Naive thymus-derived CD4-positive, alpha-beta T cell (primary cell): ENCODE measurements around the gene NR2F1-AS1. TPM values are rescaled to one million over a fixed set of nuclear protein-coding genes. Genes with fewer than 3 reads are reported as not detected.

Source experiments
- ATAC-seq: fragments of 150-1000 bp; cut with Tn5 transposase; 2 replicates; pipeline ENCODE4 v1.10.0; 2021; ENCODE audit warnings: mild to moderate bottlenecking, moderate library complexity
- CTCF ChIA-PET: fragments of 350-600 bp; sonication (Branson Sonifier 250); formaldehyde crosslinking; loops from one replicate; lab custom pipeline; 2021; ENCODE audit warnings: antibody characterized with exemption; lab: Charles Lee
- POLR2A ChIA-PET: fragments of 350-600 bp; sonication (Branson Sonifier 250); formaldehyde crosslinking; loops from one replicate; lab custom pipeline; 2021; ENCODE audit warnings: antibody characterized with exemption, inconsistent platforms; lab: Charles Lee
- DNase-seq, 9 donors: peaks; one replicate each; pipeline versions ENCODE4 v3.0.0 to v3.0.0-alpha.2; 2020 to 2022; ENCODE audit warnings: mixed read lengths in 1 of 9
- H3K27ac ChIP-seq: one replicate; pipeline ENCODE4 v1.7.0; 2013; ENCODE audit warnings: mild to moderate bottlenecking, low read depth, low read length, moderate library complexity
- H3K27me3 ChIP-seq, 2 donors: one replicate each; pipeline ENCODE4 v1.7.0; 2013; ENCODE audit warnings: low read length in 2 of 2, mild to moderate bottlenecking in 2 of 2, moderate library complexity in 2 of 2; ENCODE audit not compliant: control insufficient read depth in 2 of 2, insufficient read depth in 2 of 2
- H3K36me3 ChIP-seq, 3 experiments: 1 replicate in 2 of 3; 2 replicates in 1 of 3; pipeline ENCODE4 v1.7.0; 2013; ENCODE audit warnings: low read length in 3 of 3, mild to moderate bottlenecking in 3 of 3, moderate library complexity in 1 of 3; ENCODE audit not compliant: insufficient read depth in 3 of 3, control insufficient read depth in 2 of 3
- H3K4me1 ChIP-seq, 2 donors: one replicate each; pipeline ENCODE4 v1.7.0; 2013; ENCODE audit warnings: low read length in 2 of 2, mild to moderate bottlenecking in 2 of 2, moderate library complexity in 1 of 2; ENCODE audit not compliant: control insufficient read depth in 2 of 2, insufficient read depth in 2 of 2
- H3K4me3 ChIP-seq: 2 replicates; pipeline ENCODE4 v1.7.0; 2013; ENCODE audit warnings: mild to moderate bottlenecking, low read length
- H3K9me3 ChIP-seq, 3 experiments: 1 replicate in 2 of 3; 2 replicates in 1 of 3; pipeline ENCODE4 v1.7.0; 2013; ENCODE audit warnings: low read length in 3 of 3; ENCODE audit not compliant: control insufficient read depth in 2 of 3
- H3K27ac Mint-ChIP-seq, 9 donors: one replicate each; pipeline ENCODE4 v1.8.0; 2020 to 2022; ENCODE audit warnings: mixed read lengths in 9 of 9, mild to moderate bottlenecking in 8 of 9, moderate library complexity in 5 of 9, inconsistent platforms in 2 of 9
- H3K27me3 Mint-ChIP-seq, 5 donors: one replicate each; pipeline ENCODE4 v1.8.0; 2021 to 2022; ENCODE audit warnings: mixed read lengths in 5 of 5, mild to moderate bottlenecking in 1 of 5
- H3K36me3 Mint-ChIP-seq, 5 donors: one replicate each; pipeline ENCODE4 v1.8.0; 2020 to 2022; ENCODE audit warnings: mixed read lengths in 5 of 5, mild to moderate bottlenecking in 3 of 5, inconsistent platforms in 1 of 5
- H3K4me1 Mint-ChIP-seq, 7 donors: one replicate each; pipeline ENCODE4 v1.8.0; 2020 to 2022; ENCODE audit warnings: mixed read lengths in 7 of 7, mild to moderate bottlenecking in 3 of 7, inconsistent platforms in 1 of 7
- H3K4me3 Mint-ChIP-seq, 10 donors: one replicate each; pipeline ENCODE4 v1.8.0; 2020 to 2022; ENCODE audit warnings: mild to moderate bottlenecking in 10 of 10, mixed read lengths in 10 of 10, moderate library complexity in 6 of 10, inconsistent platforms in 2 of 10
- H3K9me3 Mint-ChIP-seq, 11 donors: one replicate each; pipeline ENCODE4 v1.8.0; 2020 to 2022; ENCODE audit warnings: mixed read lengths in 11 of 11, mild to moderate bottlenecking in 4 of 11, inconsistent platforms in 1 of 11, moderate library complexity in 1 of 11
- intact Hi-C, 2 donors: fragments of 100-400 bp; cut with micrococcal nuclease; formaldehyde crosslinking; loops; one replicate each; pipeline ENCODE4 v1.15.1; 2023
- polyA plus RNA-seq, 2 donors: library from polyadenylated mRNA; unstranded; fragments of 300-500 nt; fragmentation: Illumina TruSeq; gene quantifications; one replicate each; pipeline ENCODE4 v1.2.3, GENCODE V29; 2021
- total RNA-seq, 6 experiments: library from RNA in 5 of 6; stranded (reverse) in 5 of 6; gene quantifications; 1 replicate in 5 of 6; 2 replicates in 1 of 6; pipeline ENCODE4 v1.2.3 and lab custom pipeline; 2021 to 2026

The NR2F1-AS1 gene
- total RNA-seq: not detected
- polyA plus RNA-seq: not detected
- not detected for total RNA-seq (lab: John Stamatoyannopoulos, UW)

- H3K9me3 Mint-ChIP-seq: peaks cover 0 to 8% (median 0%) of the 10 kb centered on the region in 11 donors
- H3K27me3 ChIP-seq: peaks cover 25 to 67% of the 10 kb centered on the region in 2 donors
- H3K36me3 Mint-ChIP-seq: peaks cover 0 to 9% (median 0%) of the 10 kb centered on the region in 5 donors
- ChIA-PET CTCF (no interaction called here), POLR2A (no interaction called here)
- H3K4me1 Mint-ChIP-seq: peaks cover 14 to 31% (median 27%) of the 10 kb centered on the region in 7 donors
- peaks cover 26 to 35% of the 10 kb centered on the region in 2 donors for H3K4me1 ChIP-seq
- H3K4me3 ChIP-seq: peak within 1 kb of the TSS; percentile 59
- H3K9me3 ChIP-seq: no peaks in the 10 kb centered on the region
- peak within 1 kb of the TSS in 3 of 10 donors; percentile 82 to 90 (median 87) for H3K4me3 Mint-ChIP-seq
- H3K27ac Mint-ChIP-seq: peak within 1 kb of the TSS in 5 of 9 donors; percentile 6 to 69 (median 56)
- H3K27me3 Mint-ChIP-seq: peaks cover 44 to 47% (median 45%) of the 10 kb centered on the region in 5 donors
- H3K36me3 ChIP-seq: no peaks in the 10 kb centered on the region
- intact Hi-C loops: loop anchor here (1.0 to 5.0 kb wide), 8 partner anchors 29 to 1269 kb away; a partner anchor contains a TSS
- ATAC-seq (peak; percentile 28), DNase-seq (peak in 1 of 9 donors; percentile 42)
- no peak within 1 kb of the TSS for H3K27ac ChIP-seq
Observed at GRCh38 chr5:93580927-93581445, at the start of gene NR2F1-AS1. Gene NR2F1-AS1, minus strand, starts transcription at chr5:93581219.

DNA sequence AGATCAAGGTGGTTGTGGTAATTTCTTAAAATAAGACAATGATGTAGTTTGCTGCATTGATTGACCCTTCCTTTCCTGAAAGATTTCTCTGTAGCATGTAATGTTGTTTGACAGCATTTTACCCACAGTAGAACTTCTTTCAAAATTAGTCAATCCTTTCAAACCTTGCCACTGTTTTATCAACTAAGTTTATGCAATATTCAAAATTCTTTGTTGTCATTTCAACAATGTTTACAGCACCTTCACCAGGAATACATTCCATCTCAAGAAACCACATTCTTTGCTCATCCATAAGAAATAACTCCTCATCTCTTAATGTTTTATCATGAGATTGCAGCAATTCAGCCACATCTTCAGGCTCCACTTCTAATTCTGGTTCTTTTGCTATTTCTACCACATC is 45.8 kb upstream of the NR2F1-AS1 start:
- H3K9me3 ChIP-seq: no peaks in the 10 kb centered on the region
- no peaks in the 10 kb centered on the region for H3K36me3 ChIP-seq
- H3K9me3 Mint-ChIP-seq: peaks cover 0 to 2% (median 0%) of the 10 kb centered on the region in 11 donors
- ATAC-seq: no peak
- CTCF ChIA-PET: no interaction called here
- H3K27ac ChIP-seq: no peak overlapping the region
- H3K27me3 ChIP-seq: no peaks in the 10 kb centered on the region
- H3K4me1 Mint-ChIP-seq: peaks cover 0 to 9% (median 7%) of the 10 kb centered on the region in 7 donors
- peaks cover under 1 to 25% (median 15%) of the 10 kb centered on the region in 5 donors for H3K36me3 Mint-ChIP-seq
- H3K27me3 Mint-ChIP-seq: peaks cover 0 to 31% (median 13%) of the 10 kb centered on the region in 5 donors
- H3K4me1 ChIP-seq: peaks cover 0 to 4% of the 10 kb centered on the region in 2 donors
- intact Hi-C loops: no loop called here
- H3K4me3 ChIP-seq: no peak overlapping the region
- no peak overlapping the region for H3K4me3 Mint-ChIP-seq
- DNase-seq: no peak
- POLR2A ChIA-PET: no interaction called here
- no peak overlapping the region for H3K27ac Mint-ChIP-seq

DNA sequence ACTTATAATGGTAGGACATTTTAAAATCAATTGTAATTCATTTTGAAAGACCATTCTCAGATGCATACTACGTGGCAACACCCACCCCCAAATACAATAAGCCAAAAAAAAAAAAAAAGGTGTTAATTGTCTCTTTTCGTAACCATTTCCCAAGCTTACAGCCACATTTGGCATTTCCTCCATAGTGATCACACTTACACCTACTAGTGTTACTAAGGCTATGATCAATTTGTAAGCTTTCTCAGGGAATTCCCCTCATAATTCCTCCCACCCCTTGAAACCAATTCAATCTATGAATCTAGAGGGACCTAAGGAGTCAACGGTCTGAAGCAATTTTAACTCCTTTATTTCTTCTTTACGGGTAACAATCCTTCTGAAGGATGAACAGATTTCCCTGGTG is 42.1 kb upstream of the NR2F1-AS1 start:
- Histone ChIP-seq H3K9me3 (no peaks in the 10 kb centered on the region), H3K27me3 (no peaks in the 10 kb centered on the region), H3K36me3 (no peaks in the 10 kb centered on the region), H3K4me3 (no peak overlapping the region), H3K27ac (no peak overlapping the region), H3K4me1 (peaks cover 7 to 14% of the 10 kb centered on the region in 2 donors)
- DNase-seq (no peak), ATAC-seq (no peak)
- peak overlapping the region in 2 of 9 donors; percentile 30 to 62 for H3K27ac Mint-ChIP-seq
- H3K4me1 Mint-ChIP-seq: peaks cover 10 to 23% (median 21%) of the 10 kb centered on the region in 7 donors
- H3K27me3 Mint-ChIP-seq: peaks cover 10 to 56% (median 13%) of the 10 kb centered on the region in 5 donors
- peaks cover 0 to 3% (median 0%) of the 10 kb centered on the region in 11 donors for H3K9me3 Mint-ChIP-seq
- intact Hi-C loops: loop anchor here in 1 of 2 donors (2.0 kb wide), 1 partner anchor 14 kb away; no protein-coding TSS in a partner anchor
- H3K4me3 Mint-ChIP-seq: no peak overlapping the region
- ChIA-PET POLR2A (no interaction called here), CTCF (no interaction called here)
- peaks cover 0 to 6% (median under 1%) of the 10 kb centered on the region in 5 donors for H3K36me3 Mint-ChIP-seq

DNA sequence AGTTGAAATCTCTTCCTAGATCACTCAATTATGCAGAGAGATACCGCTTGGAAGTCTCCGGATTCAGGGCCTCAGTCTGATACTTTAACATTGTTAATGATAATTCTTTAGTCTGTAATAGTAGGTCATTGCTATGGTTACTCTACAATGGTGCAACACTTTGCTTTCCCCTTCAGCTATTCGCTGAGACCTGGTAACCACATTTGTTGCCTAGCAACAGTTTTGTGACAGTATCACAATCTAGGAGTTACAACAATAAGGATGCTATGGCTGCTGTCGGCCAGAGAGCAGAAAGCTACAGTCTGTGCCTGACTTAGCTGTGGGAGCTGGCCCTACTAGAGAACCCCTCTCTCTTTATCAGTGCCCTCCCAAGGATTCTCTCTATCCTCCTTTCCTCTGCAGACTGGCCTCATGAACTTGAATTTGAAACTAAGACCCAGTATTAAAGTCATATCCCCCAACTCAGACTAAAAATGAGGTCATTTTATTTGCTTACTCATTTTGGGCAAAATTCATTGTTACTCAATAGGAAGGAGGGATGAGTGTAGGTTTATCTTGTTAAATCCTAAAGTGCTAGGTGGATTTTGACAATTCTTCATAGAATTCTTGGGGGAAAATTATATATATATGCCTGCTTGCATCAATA is 41.3 kb upstream of the NR2F1-AS1 start:
- Mint-ChIP-seq H3K4me1 (peaks cover 10 to 23% (median 21%) of the 10 kb centered on the region in 7 donors), H3K27me3 (peaks cover 10 to 57% (median 13%) of the 10 kb centered on the region in 5 donors), H3K36me3 (peaks cover 0 to 6% (median 0%) of the 10 kb centered on the region in 5 donors), H3K27ac (peak overlapping the region in 5 of 9 donors; percentile 26 to 49 (median 30)), H3K4me3 (peak overlapping the region; percentile 1 to 93 (median 60)), H3K9me3 (peaks cover 0 to 3% (median 0%) of the 10 kb centered on the region in 11 donors)
- Histone ChIP-seq H3K36me3 (no peaks in the 10 kb centered on the region), H3K27me3 (no peaks in the 10 kb centered on the region), H3K4me1 (peaks cover 7 to 14% of the 10 kb centered on the region in 2 donors), H3K4me3 (no peak overlapping the region), H3K27ac (no peak overlapping the region), H3K9me3 (no peaks in the 10 kb centered on the region)
- peak in 7 of 9 donors; percentile 33 to 70 (median 56) for DNase-seq
- CTCF ChIA-PET: no interaction called here
- POLR2A ChIA-PET: no interaction called here
- intact Hi-C loops: loop anchor here in 1 of 2 donors (2.0 kb wide), 1 partner anchor 14 kb away; no protein-coding TSS in a partner anchor
- ATAC-seq: peak; percentile 80

DNA sequence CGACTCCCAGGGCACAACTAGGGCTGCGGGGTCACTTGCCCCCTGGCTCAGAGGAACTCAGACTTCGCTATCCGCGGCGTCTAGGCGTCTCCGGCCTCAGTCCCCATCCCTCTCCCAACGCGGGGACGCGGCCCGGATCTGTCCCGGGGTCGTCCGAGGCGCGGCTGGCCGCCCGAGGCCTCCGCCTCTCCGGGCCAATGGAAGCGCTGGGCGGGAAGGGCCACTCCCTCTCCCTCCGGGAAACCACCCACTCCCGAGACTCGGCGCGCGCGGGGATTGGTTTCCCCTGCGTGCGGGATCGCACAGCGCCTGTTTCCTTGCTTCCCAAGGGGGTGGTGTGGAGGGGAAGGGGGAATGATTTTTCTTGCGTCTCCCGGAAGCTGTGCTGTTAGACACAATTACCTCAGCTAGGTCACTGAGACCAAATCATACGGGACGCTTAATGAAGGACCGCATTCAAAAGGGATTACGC is 40.3 kb upstream of the NR2F1-AS1 start:
- Mint-ChIP-seq H3K27ac (peak overlapping the region in 4 of 9 donors; percentile 6 to 49 (median 43)), H3K36me3 (peaks cover 0 to 6% (median 3%) of the 10 kb centered on the region in 5 donors), H3K27me3 (peaks cover 13 to 61% (median 19%) of the 10 kb centered on the region in 5 donors), H3K4me1 (peaks cover 10 to 23% (median 21%) of the 10 kb centered on the region in 7 donors), H3K9me3 (peaks cover 0 to 3% (median 0%) of the 10 kb centered on the region in 11 donors), H3K4me3 (peak overlapping the region; percentile 44 to 93 (median 82))
- ATAC-seq (no peak), DNase-seq (peak in 2 of 9 donors; percentile 21 to 24)
- ChIA-PET POLR2A (interaction anchor here (0.7 kb wide), 1 partner anchor 23 kb away, joined by 3 read pairs; no protein-coding TSS in a partner anchor), CTCF (no interaction called here)
- Histone ChIP-seq H3K27ac (no peak overlapping the region), H3K36me3 (no peaks in the 10 kb centered on the region), H3K9me3 (no peaks in the 10 kb centered on the region), H3K4me1 (peaks cover 7 to 14% of the 10 kb centered on the region in 2 donors), H3K27me3 (no peaks in the 10 kb centered on the region), H3K4me3 (peak overlapping the region; percentile 31)
- intact Hi-C loops: no loop called here

GRCh38 chr5:93620487-93621326 is 39.7 kb upstream of the NR2F1-AS1 start:
- peak; percentile 72 for ATAC-seq

More at GRCh38 chr5:93620487-93621326, 39.7 kb upstream of the NR2F1-AS1 start:
- DNase-seq: peak; percentile 29 to 62 (median 50)
- Mint-ChIP-seq H3K4me1 (peaks cover 10 to 23% (median 21%) of the 10 kb centered on the region in 7 donors), H3K27ac (peak overlapping the region; percentile 66 to 90 (median 70)), H3K4me3 (peak overlapping the region; percentile 89 to 97 (median 93)), H3K9me3 (peaks cover 0 to 3% (median 0%) of the 10 kb centered on the region in 11 donors), H3K27me3 (peaks cover 16 to 66% (median 25%) of the 10 kb centered on the region in 5 donors), H3K36me3 (peaks cover 0 to 11% (median 3%) of the 10 kb centered on the region in 5 donors)
- H3K9me3 ChIP-seq: no peaks in the 10 kb centered on the region
- H3K4me1 ChIP-seq: peaks cover 7 to 14% of the 10 kb centered on the region in 2 donors
- H3K27me3 ChIP-seq: no peaks in the 10 kb centered on the region
- ChIA-PET POLR2A (interaction anchor here (0.6 to 0.7 kb wide), 2 partner anchors 22 to 197 kb away, joined by 3 to 5 read pairs; no protein-coding TSS in a partner anchor), CTCF (no interaction called here)
- intact Hi-C loops: no loop called here
- H3K36me3 ChIP-seq: no peaks in the 10 kb centered on the region
- H3K27ac ChIP-seq: no peak overlapping the region
- peak overlapping the region; percentile 52 for H3K4me3 ChIP-seq
